Suprapubic skin (tissue), 4 donors: ENCODE measurements around the gene ARHGAP42. TPM values are rescaled to one million over a fixed set of nuclear protein-coding genes. Genes with fewer than 3 reads are reported as not detected.

Experiments used
- DNase-seq, 2 donors: peaks; one replicate each; pipeline ENCODE4 v3.0.0-alpha.2; 2019; ENCODE audit warnings: low spot score in 2 of 2
- H3K27ac ChIP-seq: fragments of 200-600 bp; sonication (generic); one replicate; pipeline ENCODE4 v1.5.1; 2019
- H3K27me3 ChIP-seq: fragments of 200-600 bp; sonication (generic); one replicate; pipeline ENCODE4 v1.5.1; 2019
- H3K36me3 ChIP-seq: fragments of 200-600 bp; sonication (generic); one replicate; pipeline ENCODE4 v1.5.1; 2019
- H3K4me1 ChIP-seq: fragments of 200-600 bp; sonication (generic); one replicate; pipeline ENCODE4 v1.5.1; 2019
- H3K4me3 ChIP-seq: fragments of 200-600 bp; sonication (generic); one replicate; pipeline ENCODE4 v1.5.1; 2019; ENCODE audit warnings: mild to moderate bottlenecking
- H3K9me3 ChIP-seq: fragments of 200-600 bp; sonication (generic); one replicate; pipeline ENCODE4 v1.5.1; 2019
- EP300 ChIP-seq: sonication (generic); formaldehyde crosslinking; IDR thresholded peaks from one replicate; pipeline ENCODE4 v1.6.1; 2017; ENCODE audit warnings: antibody characterized with exemption
- POLR2A ChIP-seq, 2 donors: fragments of 450-650 bp; IDR thresholded peaks; one replicate each; pipeline ENCODE4 v1.6.1; 2017; ENCODE audit warnings: antibody characterized with exemption in 2 of 2, mild to moderate bottlenecking in 2 of 2, moderate library complexity in 2 of 2
- POLR2AphosphoS5 ChIP-seq, 3 donors: sonication (generic); formaldehyde crosslinking; IDR thresholded peaks; one replicate each; pipeline ENCODE4 v1.6.1; 2017; ENCODE audit warnings: antibody characterized with exemption in 3 of 3
- WGBS: methylation state at CpG from one replicate; pipeline ENCODE4 v1.1.5; 2018; 5-methylcytosine and 5-hydroxymethylcytosine counted together
- total RNA-seq, 4 donors: library from RNA; depleted of rRNA; stranded (reverse); fragments of >200 nt; gene quantifications; one replicate each; pipeline ENCODE4 v1.1.0, GENCODE V29; 2016
- TF ChIP-seq, protein P1 (sequence below), 2 donors: fragments of 200-600 bp in 1 of 2; fragments of 450-650 bp in 1 of 2; sonication (generic) in 1 of 2; IDR thresholded peaks; one replicate each; pipeline ENCODE4 v1.5.1; 2016 to 2019; ENCODE audit warnings: antibody characterized with exemption in 2 of 2, mild to moderate bottlenecking in 1 of 2, moderate library complexity in 1 of 2

The ARHGAP42 gene
- total RNA-seq, 4 donors from 2014 or later: 12.4 to 18.4 (median 14.4) TPM

GRCh38 chr11:100788561-100789295 lies 101.6 kb downstream of the ARHGAP42 start:
- Histone ChIP-seq H3K27ac (no peak overlapping the region), H3K27me3 (no peaks in the 10 kb centered on the region), H3K36me3 (no peaks in the 10 kb centered on the region), H3K4me3 (no peak overlapping the region), H3K9me3 (no peaks in the 10 kb centered on the region), H3K4me1 (peaks cover 29% of the 10 kb centered on the region)
- WGBS: 79% methylated on average over 1 of the region's 1 CpG
- TF ChIP-seq POLR2A (IDR thresholded peaks at IDR 0.05) (no peak), EP300 (no peak), POLR2AphosphoS5 (IDR thresholded peaks at IDR 0.05) (no peak)
- TF ChIP-seq, protein P1, sequence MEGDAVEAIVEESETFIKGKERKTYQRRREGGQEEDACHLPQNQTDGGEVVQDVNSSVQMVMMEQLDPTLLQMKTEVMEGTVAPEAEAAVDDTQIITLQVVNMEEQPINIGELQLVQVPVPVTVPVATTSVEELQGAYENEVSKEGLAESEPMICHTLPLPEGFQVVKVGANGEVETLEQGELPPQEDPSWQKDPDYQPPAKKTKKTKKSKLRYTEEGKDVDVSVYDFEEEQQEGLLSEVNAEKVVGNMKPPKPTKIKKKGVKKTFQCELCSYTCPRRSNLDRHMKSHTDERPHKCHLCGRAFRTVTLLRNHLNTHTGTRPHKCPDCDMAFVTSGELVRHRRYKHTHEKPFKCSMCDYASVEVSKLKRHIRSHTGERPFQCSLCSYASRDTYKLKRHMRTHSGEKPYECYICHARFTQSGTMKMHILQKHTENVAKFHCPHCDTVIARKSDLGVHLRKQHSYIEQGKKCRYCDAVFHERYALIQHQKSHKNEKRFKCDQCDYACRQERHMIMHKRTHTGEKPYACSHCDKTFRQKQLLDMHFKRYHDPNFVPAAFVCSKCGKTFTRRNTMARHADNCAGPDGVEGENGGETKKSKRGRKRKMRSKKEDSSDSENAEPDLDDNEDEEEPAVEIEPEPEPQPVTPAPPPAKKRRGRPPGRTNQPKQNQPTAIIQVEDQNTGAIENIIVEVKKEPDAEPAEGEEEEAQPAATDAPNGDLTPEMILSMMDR (IDR thresholded peaks at IDR 0.05): no peak
- DNase-seq: no peak

GRCh38 chr11:100789500-100789899 lies 102.4 kb downstream of the ARHGAP42 start:
- WGBS: 47% methylated on average over 6 of the region's 6 CpGs
- no peak for DNase-seq
- Histone ChIP-seq H3K4me1 (peaks cover 29% of the 10 kb centered on the region), H3K4me3 (no peak overlapping the region), H3K36me3 (no peaks in the 10 kb centered on the region), H3K27me3 (no peaks in the 10 kb centered on the region), H3K9me3 (no peaks in the 10 kb centered on the region), H3K27ac (no peak overlapping the region)
- TF ChIP-seq POLR2AphosphoS5 (IDR thresholded peaks at IDR 0.05) (peak in 2 of 3 donors; percentile 20 to 62), POLR2A (IDR thresholded peaks at IDR 0.05) (no peak)

DNA sequence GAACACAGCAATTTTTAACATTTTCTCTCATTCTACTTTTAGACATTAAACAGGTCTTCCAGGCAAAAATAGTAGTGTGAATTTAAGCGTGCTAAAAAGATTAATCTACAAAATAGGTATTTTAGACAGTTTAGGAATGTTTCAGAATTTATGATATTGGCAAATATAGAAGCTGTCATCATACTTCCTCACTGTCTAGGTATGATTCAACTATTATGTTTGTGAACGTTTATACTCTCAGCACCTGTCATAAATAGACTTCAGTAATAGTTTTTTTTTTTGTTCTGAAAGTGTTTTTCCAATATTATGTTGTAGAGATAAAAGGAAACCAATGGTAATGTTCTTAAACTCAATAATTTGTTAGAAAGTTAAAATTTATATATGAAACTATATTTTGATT lies 103.0 kb downstream of the ARHGAP42 start:
- TF ChIP-seq, protein P1 (IDR thresholded peaks at IDR 0.05): no peak
- TF ChIP-seq POLR2AphosphoS5 (IDR thresholded peaks at IDR 0.05): no peak
- TF ChIP-seq EP300: no peak
- no peak for TF ChIP-seq POLR2A (IDR thresholded peaks at IDR 0.05)
- no peaks in the 10 kb centered on the region for H3K9me3 ChIP-seq
- H3K27ac ChIP-seq: no peak overlapping the region
- H3K4me1 ChIP-seq: peaks cover 29% of the 10 kb centered on the region
- H3K36me3 ChIP-seq: no peaks in the 10 kb centered on the region
- 51% methylated on average over 2 of the region's 2 CpGs for WGBS
- no peaks in the 10 kb centered on the region for H3K27me3 ChIP-seq
- DNase-seq: no peak
- no peak overlapping the region for H3K4me3 ChIP-seq

DNA sequence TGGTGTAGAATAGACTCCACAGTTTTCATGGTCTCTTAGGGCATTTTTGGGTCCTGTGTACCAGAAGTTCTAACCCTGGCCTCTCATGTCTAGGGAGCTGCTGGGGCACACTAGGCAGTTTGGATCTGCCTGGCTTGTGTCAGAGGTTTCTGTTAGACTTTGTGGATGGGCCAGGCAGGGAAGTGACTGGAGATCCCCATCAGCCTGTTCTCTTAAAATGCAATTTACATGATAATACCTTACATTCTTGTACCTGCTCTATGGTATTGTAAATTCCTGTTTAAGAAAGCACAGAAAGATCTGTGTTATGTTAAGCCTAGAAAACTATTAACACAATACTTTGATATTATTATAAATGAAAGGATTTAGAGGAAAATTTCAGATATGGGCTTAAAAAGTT lies 104.0 kb downstream of the ARHGAP42 start:
- Histone ChIP-seq H3K4me1 (peaks cover 29% of the 10 kb centered on the region), H3K27ac (no peak overlapping the region), H3K9me3 (no peaks in the 10 kb centered on the region), H3K4me3 (no peak overlapping the region), H3K27me3 (no peaks in the 10 kb centered on the region), H3K36me3 (no peaks in the 10 kb centered on the region)
- DNase-seq: no peak
- no peak for TF ChIP-seq POLR2AphosphoS5 (IDR thresholded peaks at IDR 0.05)
- TF ChIP-seq POLR2A (IDR thresholded peaks at IDR 0.05): no peak
- TF ChIP-seq, protein P1 (IDR thresholded peaks at IDR 0.05): no peak
- TF ChIP-seq EP300: no peak

GRCh38 chr11:100791860-100792259 lies 104.8 kb downstream of the ARHGAP42 start:
- H3K27me3 ChIP-seq: no peaks in the 10 kb centered on the region
- H3K4me1 ChIP-seq: peaks cover 32% of the 10 kb centered on the region
- H3K27ac ChIP-seq: no peak overlapping the region
- no peaks in the 10 kb centered on the region for H3K36me3 ChIP-seq
- H3K9me3 ChIP-seq: no peaks in the 10 kb centered on the region
- DNase-seq: no peak
- WGBS: 3% methylated on average over 1 of the region's 1 CpG
- no peak overlapping the region for H3K4me3 ChIP-seq
- TF ChIP-seq POLR2AphosphoS5 (IDR thresholded peaks at IDR 0.05) (no peak), POLR2A (IDR thresholded peaks at IDR 0.05) (no peak), EP300 (no peak)
- TF ChIP-seq, protein P1 (IDR thresholded peaks at IDR 0.05): no peak
